GM23248 (cell line): ENCODE measurements around the gene REXO4.

ENCODE experiments used
- EZH2 ChIP-seq: fragments of 200-600 bp; sonication (generic); IDR thresholded peaks from 2 replicates; pipeline ENCODE4 v1.6.1; 2018; ENCODE audit warnings: antibody characterized with exemption, mild to moderate bottlenecking; ENCODE audit not compliant: insufficient read depth, poor library complexity, severe bottlenecking
- EZH2phosphoT487 ChIP-seq: fragments of 200-600 bp; sonication (generic); IDR thresholded peaks from 2 replicates; pipeline ENCODE4 v1.6.1; 2018; ENCODE audit warnings: antibody characterized with exemption, moderate library complexity, mild to moderate bottlenecking, low read depth; ENCODE audit not compliant: insufficient read depth

DNA sequence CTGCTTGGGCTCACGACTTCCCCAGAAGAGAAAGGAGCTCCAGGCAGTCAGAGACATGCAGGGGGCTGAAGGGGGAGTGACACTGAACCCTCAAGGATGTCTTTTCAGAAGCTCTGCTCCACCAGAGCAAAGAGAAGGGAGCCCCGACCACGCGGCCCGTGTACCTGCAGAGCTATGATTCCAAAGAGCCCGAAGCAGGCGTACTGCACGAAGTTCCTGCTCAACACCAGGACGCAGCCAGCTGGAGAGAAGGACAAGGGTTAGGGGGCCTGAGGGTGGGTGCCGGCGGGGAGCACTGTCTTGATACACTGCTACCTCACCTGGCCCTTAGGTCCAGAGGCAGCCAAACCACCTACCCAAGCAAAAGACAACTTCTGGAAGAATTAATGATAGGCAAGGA is 51.4 kb downstream of the REXO4 start:
- TF ChIP-seq EZH2: no peak
- TF ChIP-seq EZH2phosphoT487: no peak
